Parathyroid adenoma (tissue), 2 donors: ENCODE data around the gene AURKAIP1.

Source experiments
- H2AFZ ChIP-seq: fragments of 300-600 bp; sonication (generic); one replicate; pipeline ENCODE4 v1.7.0; 2017; ENCODE audit warnings: antibody characterized with exemption, mild to moderate bottlenecking
- H3K27ac ChIP-seq: fragments of 300-600 bp; sonication (generic); one replicate; pipeline ENCODE4 v1.7.0; 2017
- H3K27me3 ChIP-seq: fragments of 300-600 bp; sonication (generic); one replicate; pipeline ENCODE4 v1.7.0; 2017; ENCODE audit warnings: low read length; ENCODE audit not compliant: control insufficient read depth, insufficient read depth
- H3K36me3 ChIP-seq: fragments of 300-600 bp; sonication (generic); one replicate; pipeline ENCODE4 v1.7.0; 2017; ENCODE audit warnings: low read length; ENCODE audit not compliant: control insufficient read depth, insufficient read depth
- H3K4me1 ChIP-seq: fragments of 300-600 bp; sonication (generic); one replicate; pipeline ENCODE4 v1.7.0; 2017; ENCODE audit warnings: control low read depth
- H3K4me2 ChIP-seq: fragments of 300-600 bp; sonication (generic); one replicate; pipeline ENCODE4 v1.7.0; 2017; ENCODE audit warnings: low read length
- H3K4me3 ChIP-seq: fragments of 300-600 bp; sonication (generic); one replicate; pipeline ENCODE4 v1.7.0; 2017; ENCODE audit warnings: low read depth, low read length
- H3K79me2 ChIP-seq: fragments of 300-600 bp; sonication (generic); one replicate; pipeline ENCODE4 v1.7.0; 2017; ENCODE audit warnings: control low read depth
- H3K9ac ChIP-seq: fragments of 300-600 bp; sonication (generic); one replicate; pipeline ENCODE4 v1.7.0; 2017; ENCODE audit warnings: mild to moderate bottlenecking
- H3K9me3 ChIP-seq: fragments of 300-600 bp; sonication (generic); one replicate; pipeline ENCODE4 v1.7.0; 2017; ENCODE audit warnings: low read length; ENCODE audit not compliant: control insufficient read depth
- TF ChIP-seq, protein P1 (sequence below): fragments of 300-600 bp; sonication (generic); IDR thresholded peaks from one replicate; pipeline ENCODE4 v1.7.0; 2017; ENCODE audit warnings: antibody characterized with exemption, mild to moderate bottlenecking
- donor health status: primary hyperparathyroidism.

Gene AURKAIP1

DNA sequence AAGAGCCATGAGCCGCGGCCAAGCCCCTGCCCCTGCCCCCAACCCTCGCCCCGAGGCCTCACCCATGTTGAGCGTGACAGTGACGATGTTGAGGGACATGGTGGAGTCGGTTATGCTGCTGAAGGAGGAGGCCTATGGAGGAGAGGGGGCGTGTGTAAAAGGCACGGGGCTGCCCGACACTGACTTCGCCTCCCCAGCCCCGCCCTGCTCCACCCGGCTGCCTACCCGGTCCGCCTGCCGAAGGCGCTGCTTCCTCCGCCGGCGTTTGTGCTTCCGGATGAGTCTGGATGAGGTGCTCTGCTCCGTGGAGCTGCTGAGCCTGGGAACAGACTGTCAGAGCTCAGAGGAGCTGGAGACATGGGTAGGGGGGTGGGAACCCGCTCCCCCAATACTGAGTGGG, 34.8 kb downstream of the AURKAIP1 start:
- TF ChIP-seq, protein P1, sequence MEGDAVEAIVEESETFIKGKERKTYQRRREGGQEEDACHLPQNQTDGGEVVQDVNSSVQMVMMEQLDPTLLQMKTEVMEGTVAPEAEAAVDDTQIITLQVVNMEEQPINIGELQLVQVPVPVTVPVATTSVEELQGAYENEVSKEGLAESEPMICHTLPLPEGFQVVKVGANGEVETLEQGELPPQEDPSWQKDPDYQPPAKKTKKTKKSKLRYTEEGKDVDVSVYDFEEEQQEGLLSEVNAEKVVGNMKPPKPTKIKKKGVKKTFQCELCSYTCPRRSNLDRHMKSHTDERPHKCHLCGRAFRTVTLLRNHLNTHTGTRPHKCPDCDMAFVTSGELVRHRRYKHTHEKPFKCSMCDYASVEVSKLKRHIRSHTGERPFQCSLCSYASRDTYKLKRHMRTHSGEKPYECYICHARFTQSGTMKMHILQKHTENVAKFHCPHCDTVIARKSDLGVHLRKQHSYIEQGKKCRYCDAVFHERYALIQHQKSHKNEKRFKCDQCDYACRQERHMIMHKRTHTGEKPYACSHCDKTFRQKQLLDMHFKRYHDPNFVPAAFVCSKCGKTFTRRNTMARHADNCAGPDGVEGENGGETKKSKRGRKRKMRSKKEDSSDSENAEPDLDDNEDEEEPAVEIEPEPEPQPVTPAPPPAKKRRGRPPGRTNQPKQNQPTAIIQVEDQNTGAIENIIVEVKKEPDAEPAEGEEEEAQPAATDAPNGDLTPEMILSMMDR, result no peak
- H3K36me3 ChIP-seq, result no peaks in the 10 kb centered on the region

DNA sequence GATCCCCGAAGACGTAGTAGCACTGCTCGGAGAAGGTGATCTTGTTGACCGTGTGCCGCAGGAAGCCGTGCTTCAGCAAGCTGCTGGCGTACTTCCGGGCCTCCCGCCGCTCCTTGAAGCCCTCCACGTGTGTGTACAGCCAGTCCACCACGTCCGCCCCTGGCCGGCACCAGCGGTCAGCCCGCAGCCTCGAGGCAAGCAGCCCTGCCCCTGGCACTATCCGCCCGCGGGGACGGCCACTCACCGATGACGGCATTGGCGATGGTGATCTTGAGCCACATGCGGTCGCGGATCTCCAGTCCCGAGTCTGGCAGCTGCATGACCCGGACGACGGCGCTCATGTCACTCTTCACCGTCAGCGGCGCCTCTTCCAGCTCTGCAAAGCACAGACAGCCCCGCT, 36.7 kb downstream of the AURKAIP1 start:
- no peaks in the 10 kb centered on the region for H3K4me1 ChIP-seq
- H3K27me3 ChIP-seq, result no peaks in the 10 kb centered on the region
- TF ChIP-seq, protein P1, result no peak
- H3K9me3 ChIP-seq, result no peaks in the 10 kb centered on the region
- peaks cover under 1% of the 10 kb centered on the region for H3K79me2 ChIP-seq
- no peaks in the 10 kb centered on the region for H3K36me3 ChIP-seq
- H3K27ac ChIP-seq, result no peak overlapping the region
- H3K4me2 ChIP-seq, result no peak overlapping the region
- H3K4me3 ChIP-seq, result no peak overlapping the region
- no peak overlapping the region for H2AFZ ChIP-seq
- H3K9ac ChIP-seq, result no peak overlapping the region

More for the DNA sequence above, 34.8 kb downstream of the AURKAIP1 start:
- no peaks in the 10 kb centered on the region for H3K9me3 ChIP-seq
- H3K4me2 ChIP-seq, result no peak overlapping the region
- H2AFZ ChIP-seq, result no peak overlapping the region
- H3K27ac ChIP-seq, result no peak overlapping the region
- no peak overlapping the region for H3K9ac ChIP-seq
- H3K4me1 ChIP-seq, result no peaks in the 10 kb centered on the region
- H3K79me2 ChIP-seq, result peaks cover 5% of the 10 kb centered on the region
- no peak overlapping the region for H3K4me3 ChIP-seq
- no peaks in the 10 kb centered on the region for H3K27me3 ChIP-seq

DNA sequence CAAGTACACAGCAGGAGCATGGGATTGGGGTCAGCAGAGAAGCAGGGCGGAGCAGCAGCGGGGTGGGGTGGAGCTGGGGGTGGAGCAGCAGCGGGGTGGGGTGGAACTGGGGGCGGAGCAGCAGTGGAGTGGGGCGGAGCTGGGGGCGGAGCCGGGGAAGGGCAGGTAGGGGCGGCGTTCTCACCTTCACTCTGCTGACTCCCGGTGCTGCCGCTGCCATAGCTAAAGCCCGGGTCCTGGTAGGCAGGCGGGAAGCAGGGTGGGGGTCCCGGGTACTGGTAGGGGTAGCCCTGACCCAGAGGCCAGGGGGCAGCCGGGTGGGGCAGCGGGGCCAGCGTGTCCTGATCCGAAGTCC, 37.2 kb downstream of the AURKAIP1 start:
- H2AFZ ChIP-seq, result no peak overlapping the region
- H3K36me3 ChIP-seq, result no peaks in the 10 kb centered on the region
- no peaks in the 10 kb centered on the region for H3K9me3 ChIP-seq
- no peaks in the 10 kb centered on the region for H3K4me1 ChIP-seq
- H3K4me3 ChIP-seq, result no peak overlapping the region
- H3K27ac ChIP-seq, result no peak overlapping the region
- no peaks in the 10 kb centered on the region for H3K79me2 ChIP-seq
- no peak overlapping the region for H3K4me2 ChIP-seq
- no peaks in the 10 kb centered on the region for H3K27me3 ChIP-seq
- no peak overlapping the region for H3K9ac ChIP-seq
- TF ChIP-seq, protein P1, result no peak

DNA sequence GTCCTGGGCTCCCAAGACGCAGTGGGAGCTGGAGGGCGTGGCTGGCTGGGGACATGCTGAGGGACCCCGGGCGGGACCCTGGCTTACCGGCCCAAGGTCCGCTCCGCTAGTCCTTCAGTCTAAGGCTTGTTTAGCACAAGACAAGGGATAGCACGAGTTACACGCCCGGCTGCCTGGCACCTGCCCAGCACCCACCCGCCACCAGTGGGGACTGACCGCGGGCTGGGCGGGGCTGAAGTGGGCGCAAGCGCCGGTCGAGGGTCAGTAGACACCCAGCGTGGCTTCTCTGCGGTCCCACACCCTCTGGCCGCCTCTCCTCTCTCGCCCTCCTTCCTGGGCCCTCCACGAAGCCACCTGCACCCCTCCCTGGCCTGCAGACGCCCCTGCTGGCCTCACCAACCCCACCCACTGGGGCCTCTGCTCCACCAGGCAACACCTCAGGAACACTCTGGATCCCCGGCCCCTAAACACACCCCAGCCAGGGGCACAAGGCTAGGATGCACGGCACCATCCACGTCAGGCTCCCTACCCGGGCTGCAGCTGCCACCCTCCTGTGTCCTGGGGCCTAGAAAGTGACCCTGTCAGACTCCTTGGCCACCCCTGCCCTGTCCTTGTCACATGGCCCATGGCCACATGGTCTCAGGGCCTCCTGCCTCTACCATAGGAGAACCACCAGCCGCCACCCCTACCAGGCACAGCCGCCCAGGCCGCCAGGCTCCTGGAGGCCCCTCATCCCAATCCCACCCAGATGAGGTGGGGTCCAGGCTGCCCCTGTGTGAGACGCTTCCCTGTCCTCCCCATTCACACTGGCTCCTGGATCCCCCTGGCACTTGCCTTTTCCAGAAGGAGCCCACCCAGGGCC, 37.8 kb downstream of the AURKAIP1 start:
- TF ChIP-seq, protein P1, result no peak
- H3K36me3 ChIP-seq, result no peaks in the 10 kb centered on the region

DNA sequence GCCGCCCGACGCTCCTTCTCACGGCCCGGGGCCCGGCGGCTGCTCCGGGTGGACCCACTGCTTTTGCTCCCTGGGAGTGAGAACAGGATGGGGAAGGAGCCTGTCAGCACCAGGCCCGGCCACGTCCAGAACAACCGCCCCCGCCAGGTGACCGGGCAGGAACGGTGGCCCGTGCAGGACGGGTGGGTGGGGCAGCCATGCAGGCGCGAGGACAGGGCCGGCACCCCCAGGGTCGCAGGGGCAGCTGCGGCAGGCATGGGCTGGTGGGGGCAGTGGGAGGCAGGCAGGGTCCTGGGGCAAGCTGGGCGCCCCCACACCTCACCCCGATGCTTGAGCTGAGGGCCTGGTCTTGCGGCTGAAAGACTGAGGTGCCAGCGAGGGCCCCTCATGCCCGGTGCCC, 38.6 kb downstream of the AURKAIP1 start:
- Histone ChIP-seq H3K27ac (no peak overlapping the region), H3K9ac (no peak overlapping the region), H3K36me3 (no peaks in the 10 kb centered on the region), H3K4me2 (no peak overlapping the region), H3K9me3 (no peaks in the 10 kb centered on the region), H2AFZ (no peak overlapping the region), H3K27me3 (no peaks in the 10 kb centered on the region), H3K4me1 (no peaks in the 10 kb centered on the region), H3K4me3 (no peak overlapping the region), H3K79me2 (no peaks in the 10 kb centered on the region)
- TF ChIP-seq, protein P1, result no peak

More for the DNA sequence above, 37.8 kb downstream of the AURKAIP1 start:
- no peak overlapping the region for H2AFZ ChIP-seq
- H3K9me3 ChIP-seq, result no peaks in the 10 kb centered on the region
- H3K4me3 ChIP-seq, result no peak overlapping the region
- no peak overlapping the region for H3K9ac ChIP-seq
- no peaks in the 10 kb centered on the region for H3K27me3 ChIP-seq
- H3K4me1 ChIP-seq, result no peaks in the 10 kb centered on the region
- no peak overlapping the region for H3K4me2 ChIP-seq
- H3K27ac ChIP-seq, result no peak overlapping the region
- no peaks in the 10 kb centered on the region for H3K79me2 ChIP-seq
